Stimulated activated CD4-positive, alpha-beta T cell treated with anti-CD3 and anti-CD28 coated beads, Interleukin-2, amount 100 ng/mL, for 48 hours (primary cell): ENCODE data around the gene CFAP74.
A peak's percentile ranks its signal among the peaks of the same experiment; 100 is the strongest.

Experiments
- DNase-seq, 2 donors: peaks; one replicate each; pipeline ENCODE4 v3.0.0-alpha.2; 2020

The CFAP74 gene

DNA sequence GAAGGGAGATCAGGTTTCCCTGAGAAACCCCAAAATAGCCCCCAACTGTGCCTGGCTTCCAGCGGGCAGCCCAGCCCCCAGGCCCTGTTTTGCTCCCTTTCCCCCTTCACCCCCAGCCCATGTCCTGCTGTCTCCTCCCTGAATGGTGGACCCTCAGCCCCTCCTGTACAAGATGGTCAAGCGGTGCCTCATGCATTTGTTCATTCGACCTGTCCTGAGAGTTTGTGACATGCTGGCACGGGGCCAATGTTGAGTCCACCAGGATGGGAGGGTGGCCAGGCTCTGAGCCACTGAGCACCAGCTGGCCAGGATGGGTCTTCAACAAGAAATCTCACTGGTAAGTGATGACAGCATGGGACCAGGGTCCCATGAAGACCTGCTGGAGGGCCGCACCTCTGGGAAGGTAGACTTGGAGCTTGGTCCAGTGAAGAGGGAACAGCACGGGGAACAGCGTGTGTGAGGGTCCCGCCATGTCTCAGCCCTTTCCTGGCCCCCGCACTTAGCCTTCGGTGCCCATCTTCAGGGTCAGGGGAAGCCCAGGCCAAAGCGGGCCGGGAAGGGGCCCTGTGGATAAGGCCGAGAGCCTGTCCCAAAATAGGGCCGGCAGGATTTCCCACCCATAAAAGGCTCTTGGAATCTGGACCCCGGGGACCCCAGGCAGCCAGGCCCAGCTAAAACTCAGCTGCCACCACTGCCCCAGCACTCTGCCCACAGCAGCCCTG is 88.5 kb downstream of the CFAP74 start, which contains the start of gene CALML6:
CALML6 (plus strand) TSS at position 290 of the 722 bp plus-strand sequence; CDS start at position 311, 21 bp downstream.
- no peak for DNase-seq

- no peak for DNase-seq
Observed at GRCh38 chr1:1914101-1914970, 89.2 kb downstream of the CFAP74 start.

- no peak for DNase-seq
Observed at GRCh38 chr1:1911350-1912041, 92.1 kb downstream of the CFAP74 start.

GRCh38 chr1:1910651-1911331 is 92.8 kb downstream of the CFAP74 start:
- DNase-seq: no peak

DNA sequence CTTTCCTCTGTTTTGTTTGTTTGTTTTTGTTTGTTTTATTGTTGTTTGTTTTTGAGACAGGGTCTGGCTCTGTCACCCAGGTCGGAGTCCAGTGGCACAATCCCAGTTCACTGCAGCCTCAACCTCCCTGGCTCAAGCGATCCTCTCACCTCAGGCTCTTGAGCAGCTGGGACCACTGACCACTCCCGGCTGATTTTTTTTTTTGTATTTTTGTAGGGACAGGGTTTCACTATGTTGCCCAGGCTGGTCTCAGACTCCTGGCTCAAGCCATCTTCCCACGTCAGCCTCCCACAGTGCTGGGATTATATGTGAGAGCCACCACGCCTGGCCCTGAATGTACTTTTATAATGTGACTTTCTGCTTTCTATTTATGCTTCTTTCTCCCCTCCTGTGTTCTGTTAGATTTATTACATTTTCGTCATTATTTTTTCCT is 93.5 kb downstream of the CFAP74 start:
- DNase-seq: no peak

GRCh38 chr1:1908506-1908791 is 95.1 kb downstream of the CFAP74 start:
- peak in 1 of 2 donors; percentile 37 for DNase-seq

GRCh38 chr1:1907098-1907736 is 96.4 kb downstream of the CFAP74 start:
- no peak for DNase-seq

GRCh38 chr1:1906185-1907097 is 97.1 kb downstream of the CFAP74 start:
- peak; percentile 57 to 72 for DNase-seq

- no peak for DNase-seq
Observed at GRCh38 chr1:1903224-1903623, 100.4 kb downstream of the CFAP74 start.

DNA sequence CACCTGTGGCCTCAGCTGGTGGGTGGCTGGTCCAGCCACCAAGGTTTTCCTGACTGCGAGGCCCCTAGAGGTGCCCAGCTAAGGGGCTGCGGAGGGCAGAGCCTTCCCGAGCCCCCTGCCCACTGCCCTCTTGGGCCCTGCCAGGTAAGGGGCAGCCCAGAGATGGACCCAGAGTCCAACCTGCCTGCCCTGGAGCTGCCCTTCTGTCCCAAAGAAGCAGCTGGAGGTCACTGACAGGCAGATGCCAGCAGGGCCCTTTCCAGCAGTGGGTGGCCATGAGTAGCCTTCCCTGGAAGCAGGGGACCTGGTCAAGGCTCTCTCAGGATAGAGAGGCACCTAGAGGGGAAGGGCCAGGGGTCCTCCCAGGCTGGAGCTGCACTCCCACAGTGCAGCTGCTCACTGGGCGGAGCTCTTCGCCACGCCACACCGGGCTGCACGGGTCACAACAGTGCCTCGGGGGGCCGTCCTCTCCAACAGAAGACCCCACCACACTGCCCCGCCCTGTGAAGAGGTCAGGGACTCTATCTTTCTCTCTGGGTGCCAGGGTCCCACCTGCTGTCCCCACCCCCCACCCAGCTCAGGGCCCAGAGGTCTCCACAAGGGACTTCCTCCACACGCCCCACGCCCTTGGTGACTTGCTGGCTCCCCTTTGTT is 101.8 kb downstream of the CFAP74 start:
- no peak for DNase-seq

GRCh38 chr1:1900883-1901640 is 102.5 kb downstream of the CFAP74 start:
- DNase-seq: no peak

GRCh38 chr1:1899967-1900327 is 103.6 kb downstream of the CFAP74 start:
- DNase-seq: no peak

DNA sequence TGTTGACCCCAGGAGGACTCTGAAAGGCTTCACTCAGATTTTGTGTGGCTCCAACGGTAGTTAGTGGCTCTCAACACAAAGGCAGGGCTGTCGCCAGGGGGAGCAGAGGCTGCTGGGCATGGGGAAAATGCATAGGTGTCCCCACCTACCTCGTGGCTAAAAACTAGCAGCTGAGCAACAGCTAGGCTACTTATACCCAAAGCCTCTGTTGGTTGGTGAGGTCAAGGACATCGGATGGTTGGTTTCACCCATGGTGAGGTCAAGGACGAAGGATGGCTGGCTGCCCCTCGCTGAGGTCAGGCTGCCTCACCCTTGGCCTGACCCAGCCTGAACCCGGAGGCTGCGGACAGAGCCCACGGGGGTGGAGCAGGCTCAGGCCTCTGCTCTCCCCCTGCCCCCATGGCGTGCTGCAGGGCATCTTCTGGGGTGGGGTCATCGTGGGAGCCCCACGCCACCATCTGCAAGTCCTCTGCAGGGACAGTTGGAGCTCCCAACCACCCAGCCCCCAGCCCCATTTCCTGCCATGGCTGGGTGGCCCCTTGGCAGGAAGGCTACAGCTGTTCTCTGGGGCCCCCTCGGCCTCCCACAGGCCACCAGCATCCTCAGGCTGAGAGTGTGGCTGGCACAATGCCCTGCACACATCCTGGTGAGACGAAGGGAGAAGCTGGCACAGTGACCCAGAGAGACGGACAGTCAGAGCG is 104.2 kb downstream of the CFAP74 start:
- DNase-seq: no peak

- no peak for DNase-seq
Observed at GRCh38 chr1:1898246-1898933, 105.2 kb downstream of the CFAP74 start.

- no peak for DNase-seq
Observed at GRCh38 chr1:1895456-1896336, 107.9 kb downstream of the CFAP74 start.

- DNase-seq: no peak
Observed at GRCh38 chr1:1895060-1895418, 108.5 kb downstream of the CFAP74 start.

DNA sequence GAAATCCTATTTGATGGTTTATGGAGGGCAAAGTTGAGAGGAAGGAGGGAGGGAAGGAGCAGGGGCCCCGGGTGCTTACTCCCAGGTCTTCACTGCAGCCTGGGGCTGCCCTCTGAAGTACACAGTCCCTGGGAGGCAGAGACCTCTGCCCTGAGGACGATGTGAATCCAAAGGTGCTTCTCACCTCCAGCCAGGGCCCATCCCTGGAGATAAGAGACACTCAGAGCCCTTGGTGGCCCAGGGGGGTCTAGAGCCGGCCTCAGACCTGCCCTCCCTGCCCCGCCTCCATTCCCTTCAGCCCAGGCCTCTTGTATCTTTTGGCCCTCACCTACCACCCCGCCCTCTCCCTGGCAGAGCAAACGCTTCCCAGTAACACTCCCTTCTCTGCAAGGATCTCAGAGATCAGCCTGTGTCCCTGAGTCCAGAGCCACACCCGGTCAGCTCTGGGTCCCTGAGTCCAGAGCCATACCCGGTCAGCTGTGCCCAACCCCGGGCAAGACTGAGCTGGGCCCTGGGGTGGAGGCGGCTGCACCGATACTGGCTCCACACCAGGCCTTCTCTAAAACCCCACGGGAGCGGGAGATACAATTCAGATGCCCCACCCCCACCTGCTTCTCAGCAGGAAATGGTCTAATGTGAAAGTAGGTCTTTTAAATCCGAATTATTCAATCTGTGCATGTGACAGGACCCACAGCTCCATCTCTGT is 109.1 kb downstream of the CFAP74 start:
- no peak for DNase-seq
